OCI-LY7 (cell line): ENCODE results near the gene PGAM5. TPM values are rescaled to one million over a fixed set of nuclear protein-coding genes. Genes with fewer than 3 reads are reported as not detected.

Experiments used
- BruUV-seq: library from RNA; stranded (reverse); fragments of 400-500 nt; replicated peaks from 2 replicates; lab custom pipeline; 2021; lab: Mats Ljungman, UMichigan
- CTCF ChIA-PET: fragments of 300-600 bp; sonication (Branson Sonifier 250); formaldehyde crosslinking; loops from one replicate; lab custom pipeline; 2022; ENCODE audit warnings: antibody characterized with exemption; ENCODE audit not compliant: unreplicated experiment; lab: Charles Lee
- POLR2A ChIA-PET: fragments of 300-600 bp; sonication (Branson Sonifier 250); formaldehyde crosslinking; loops from one replicate; lab custom pipeline; 2022; ENCODE audit warnings: antibody characterized with exemption; lab: Charles Lee
- DNase-seq: peaks from one replicate; pipeline ENCODE4 v3.0.0-alpha.2; 2015; ENCODE audit warnings: low spot score
- H2AFZ ChIP-seq: fragments of 200-600 bp; sonication (generic), shearing (Covaris generic); 2 replicates; pipeline ENCODE4 v1.6.1; 2014; ENCODE audit warnings: mild to moderate bottlenecking, antibody characterized with exemption, low read length, moderate library complexity
- H3K27ac ChIP-seq: fragments of 200-600 bp; sonication (generic); 2 replicates; pipeline ENCODE4 v1.5.1; 2014; ENCODE audit warnings: mixed run types, low read depth, mild to moderate bottlenecking, moderate library complexity, low read length, inconsistent platforms; ENCODE audit not compliant: poor library complexity, severe bottlenecking
- H3K36me3 ChIP-seq: fragments of 200-600 bp; sonication (generic); 2 replicates; pipeline ENCODE4 v1.6.1; 2014; ENCODE audit warnings: mild to moderate bottlenecking, antibody characterized with exemption, low read length, moderate library complexity, mixed read lengths; ENCODE audit not compliant: insufficient read depth
- H3K4me1 ChIP-seq: fragments of 200-600 bp; sonication (generic); 2 replicates; pipeline ENCODE4 v1.5.1; 2014; ENCODE audit warnings: mild to moderate bottlenecking, low read length; ENCODE audit not compliant: insufficient read depth, poor library complexity, severe bottlenecking
- H3K4me2 ChIP-seq: fragments of 200-600 bp; sonication (generic); 2 replicates; pipeline ENCODE4 v1.6.1; 2014; ENCODE audit warnings: mild to moderate bottlenecking, low read length
- H3K4me3 ChIP-seq: fragments of 200-600 bp; sonication (generic); 2 replicates; pipeline ENCODE4 v1.5.1; 2014; ENCODE audit warnings: mild to moderate bottlenecking, low read depth, low read length; ENCODE audit not compliant: poor library complexity, severe bottlenecking
- H3K79me2 ChIP-seq: fragments of 200-600 bp; sonication (generic); 2 replicates; pipeline ENCODE4 v1.6.1; 2016; ENCODE audit warnings: low read depth, mild to moderate bottlenecking, low read length, moderate library complexity, mixed read lengths; ENCODE audit not compliant: insufficient read depth
- H3K9me2 ChIP-seq: fragments of 200-600 bp; sonication (generic); 2 replicates; pipeline ENCODE4 v1.6.1; 2016; ENCODE audit warnings: mild to moderate bottlenecking, low read length, mixed read lengths; ENCODE audit not compliant: insufficient read depth
- H3K9me3 ChIP-seq: fragments of 200-600 bp; sonication (generic); 2 replicates; pipeline ENCODE4 v1.6.1; 2014; ENCODE audit warnings: mild to moderate bottlenecking, mixed run types, low read length, mixed read lengths
- H4K20me1 ChIP-seq: fragments of 200-600 bp; sonication (generic); 2 replicates; pipeline ENCODE4 v1.6.1; 2014; ENCODE audit warnings: mild to moderate bottlenecking, antibody characterized with exemption, low read length, moderate library complexity, mixed read lengths; ENCODE audit not compliant: insufficient read depth
- CTCF ChIP-seq: fragments of 200-600 bp; sonication (generic); conservative IDR thresholded peaks from 2 replicates; pipeline ENCODE4 v1.5.1; 2014; ENCODE audit warnings: mild to moderate bottlenecking, antibody characterized with exemption, low read length, moderate library complexity, mixed read lengths
- EZH2phosphoT487 ChIP-seq: fragments of 200-600 bp; sonication (generic); IDR thresholded peaks from 2 replicates; pipeline ENCODE4 v1.6.1; 2018; ENCODE audit warnings: low read depth, borderline replicate concordance, mild to moderate bottlenecking, mixed run types, antibody characterized with exemption, low read length, moderate library complexity, mixed read lengths
- intact Hi-C: fragments of 100-400 bp; cut with micrococcal nuclease; formaldehyde crosslinking; loops from one replicate; pipeline ENCODE4 v1.10.0; 2022; ENCODE audit not compliant: unreplicated experiment
- total RNA-seq, 2 experiments: library from RNA; depleted of rRNA in 1 of 2; stranded (reverse); fragments of >200 nt in 1 of 2; shearing (Covaris generic) in 1 of 2; gene quantifications; 2 replicates each; pipeline ENCODE4 v1.2.3, GENCODE V29; 2014 to 2022

The PGAM5 gene
- total RNA-seq, 2 experiments from 2014 or later: 95.6 to 97.2 TPM

GRCh38 chr12:132675757-132676432, 34.7 kb upstream of the PGAM5 start:
- Histone ChIP-seq H3K4me2 (no peak overlapping the region), H3K27ac (no peak overlapping the region), H3K79me2 (peaks cover 21% of the 10 kb centered on the region), H3K36me3 (peaks cover 97% of the 10 kb centered on the region), H3K9me3 (no peaks in the 10 kb centered on the region), H3K9me2 (no peaks in the 10 kb centered on the region), H3K4me1 (no peaks in the 10 kb centered on the region), H4K20me1 (peaks cover 5% of the 10 kb centered on the region; the same call in 1 of the 2 replicates), H3K4me3 (no peak overlapping the region), H2AFZ (no peak overlapping the region)
- TF ChIP-seq CTCF: no peak
- TF ChIP-seq EZH2phosphoT487: no peak
- ChIA-PET POLR2A (no interaction called here), CTCF (no interaction called here)
- DNase-seq: no peak
- BruUV-seq: no TSS peak
- intact Hi-C loops: no loop called here

- no peak overlapping the region for H3K27ac ChIP-seq
- no peak for DNase-seq
- no peak overlapping the region for H3K4me2 ChIP-seq
- H3K4me3 ChIP-seq: no peak overlapping the region
- no peaks in the 10 kb centered on the region for H3K9me2 ChIP-seq
- TF ChIP-seq CTCF (no peak), EZH2phosphoT487 (no peak)
- no peak overlapping the region for H2AFZ ChIP-seq
- no TSS peak for BruUV-seq
- POLR2A ChIA-PET: no interaction called here
- no peaks in the 10 kb centered on the region for H3K4me1 ChIP-seq
- no peaks in the 10 kb centered on the region for H3K9me3 ChIP-seq
- peaks cover 84% of the 10 kb centered on the region for H3K36me3 ChIP-seq
- peaks cover 37% of the 10 kb centered on the region for H3K79me2 ChIP-seq
- H4K20me1 ChIP-seq: peaks cover 5% of the 10 kb centered on the region; the same call in 1 of the 2 replicates
- intact Hi-C loops: no loop called here
- CTCF ChIA-PET: no interaction called here
These were observed 33.1 kb upstream of the PGAM5 start for GRCh38 chr12:132677492-132677891.

GRCh38 chr12:132685400-132685799, 25.2 kb upstream of the PGAM5 start:
- Histone ChIP-seq H3K4me1 (peaks cover 25% of the 10 kb centered on the region), H3K9me3 (no peaks in the 10 kb centered on the region), H3K36me3 (peaks cover 36% of the 10 kb centered on the region), H2AFZ (no peak overlapping the region), H3K9me2 (no peaks in the 10 kb centered on the region), H3K4me3 (peak overlapping the region; percentile 98), H3K4me2 (peak overlapping the region; percentile 73), H4K20me1 (peaks cover 27% of the 10 kb centered on the region), H3K27ac (no peak overlapping the region), H3K79me2 (peaks cover 75% of the 10 kb centered on the region)
- intact Hi-C loops: no loop called here
- TF ChIP-seq EZH2phosphoT487: no peak
- TF ChIP-seq CTCF: no peak
- ChIA-PET CTCF (no interaction called here), POLR2A (no interaction called here)
- BruUV-seq: TSS peak; percentile 77
- no peak for DNase-seq
